K562 (cell line): Measurements from ENCODE around the gene DNAH1. TPM values are rescaled to one million over a fixed set of nuclear protein-coding genes. Genes with fewer than 3 reads are reported as not detected.
A peak's percentile ranks its signal among the peaks of the same experiment; 100 is the strongest.

Experiments used
- BCOR ChIP-seq: fragments of 450-650 bp; IDR thresholded peaks from 2 replicates; pipeline ENCODE4 v1.6.1; 2016
- CAMTA2 ChIP-seq: fragments of 250-450 bp; sonication (Bioruptor Pico); conservative IDR thresholded peaks from 2 replicates; pipeline ENCODE4 v1.5.1; 2022
- DDX20 ChIP-seq: fragments of 450-650 bp; IDR thresholded peaks from 2 replicates; pipeline ENCODE4 v1.6.1; 2016; ENCODE audit warnings: missing genetic modification characterization, low read depth, mild to moderate bottlenecking, missing compliant biosample characterization, moderate library complexity
- E2F6 ChIP-seq, 2 experiments: IDR thresholded peaks; 2 replicates each; pipeline ENCODE4 v1.6.1; 2011; ENCODE audit warnings: borderline replicate concordance in 1 of 2, control low read depth in 1 of 2, low read depth in 1 of 2, low read length in 1 of 2, mild to moderate bottlenecking in 1 of 2, mixed read lengths in 1 of 2, moderate library complexity in 1 of 2; ENCODE audit not compliant: insufficient read depth in 1 of 2, insufficient read length in 1 of 2, poor library complexity in 1 of 2, severe bottlenecking in 1 of 2; ENCODE audit errors: extremely low read depth in 1 of 2
- EHMT2 ChIP-seq: fragments of 450-650 bp; IDR thresholded peaks from 2 replicates; pipeline ENCODE4 v1.6.1; 2018; ENCODE audit warnings: antibody characterized with exemption
- ETV5 ChIP-seq: sonication (generic); formaldehyde crosslinking; IDR thresholded peaks from 2 replicates; pipeline ENCODE4 v1.4.0; 2020; ENCODE audit warnings: low read depth, mild to moderate bottlenecking, missing genetic modification reagents
- GATAD2A ChIP-seq: fragments of 450-650 bp; IDR thresholded peaks from 2 replicates; pipeline ENCODE4 v1.6.1; 2017
- HDAC1 ChIP-seq, 2 experiments: fragments of 450-650 bp; IDR thresholded peaks; 2 replicates each; pipeline ENCODE4 v1.6.1; 2016 to 2017; ENCODE audit warnings: inconsistent platforms in 1 of 2, mild to moderate bottlenecking in 1 of 2, moderate library complexity in 1 of 2
- HNRNPUL1 ChIP-seq: fragments of 200-400 bp; formaldehyde crosslinking; IDR thresholded peaks from 2 replicates; pipeline ENCODE4 v1.6.1; 2017; ENCODE audit warnings: low read length
- LCOR ChIP-seq: sonication (generic); formaldehyde crosslinking; IDR thresholded peaks from 2 replicates; pipeline ENCODE4 v1.8.0; 2022; ENCODE audit warnings: mild to moderate bottlenecking, missing genetic modification reagents
- MIER1 ChIP-seq: fragments of 450-650 bp; IDR thresholded peaks from 2 replicates; pipeline ENCODE4 v1.6.1; 2016; ENCODE audit warnings: antibody characterized with exemption, mild to moderate bottlenecking, low read depth
- PCBP1 ChIP-seq: fragments of 200-400 bp; formaldehyde crosslinking; IDR thresholded peaks from 2 replicates; pipeline ENCODE4 v1.6.1; 2018; ENCODE audit warnings: mild to moderate bottlenecking, low read depth, low read length; ENCODE audit not compliant: poor library complexity, severe bottlenecking
- PKNOX1 ChIP-seq: fragments of 450-650 bp; IDR thresholded peaks from 2 replicates; pipeline ENCODE4 v1.6.1; 2016
- SMARCE1 ChIP-seq: fragments of 450-650 bp; IDR thresholded peaks from 2 replicates; pipeline ENCODE4 v1.7.1; 2016; ENCODE audit warnings: mild to moderate bottlenecking
- TCFL5 ChIP-seq: fragments of 250-450 bp; sonication (Bioruptor Pico); conservative IDR thresholded peaks from 2 replicates; pipeline ENCODE4 v1.6.1; 2021; ENCODE audit warnings: mild to moderate bottlenecking, moderate library complexity, matching md5 sums
- TFAP4 ChIP-seq: sonication (generic); formaldehyde crosslinking; IDR thresholded peaks from 2 replicates; pipeline ENCODE4 v1.8.0; 2022; ENCODE audit warnings: missing genetic modification reagents, mild to moderate bottlenecking, moderate library complexity, borderline replicate concordance
- ZBTB12 ChIP-seq: fragments of 250-450 bp; sonication (Bioruptor Pico); IDR thresholded peaks from 2 replicates; pipeline ENCODE4 v1.4.0; 2020
- ZBTB33 ChIP-seq: sonication (generic); formaldehyde crosslinking; IDR thresholded peaks from 2 replicates; pipeline ENCODE4 v1.8.1; 2023; ENCODE audit warnings: mild to moderate bottlenecking, missing genetic modification reagents
- ZBTB7A ChIP-seq: IDR thresholded peaks from 2 replicates; pipeline ENCODE4 v1.6.1; 2011; ENCODE audit warnings: low read depth, mild to moderate bottlenecking, low read length, moderate library complexity, borderline replicate concordance; ENCODE audit not compliant: control insufficient read depth
- ZNF586 ChIP-seq: fragments of 450-650 bp; formaldehyde crosslinking; conservative IDR thresholded peaks from 2 replicates; pipeline ENCODE4 v1.4.0; 2020; ENCODE audit warnings: mild to moderate bottlenecking, moderate library complexity
- ZZZ3 ChIP-seq: fragments of 450-650 bp; IDR thresholded peaks from 2 replicates; pipeline ENCODE4 v1.6.1; 2016; ENCODE audit warnings: antibody characterized with exemption, mild to moderate bottlenecking, moderate library complexity
- polyA plus RNA-seq, 8 experiments: library from polyadenylated mRNA; depleted of rRNA in 4 of 8; stranded (reverse) in 5 of 8; unstranded in 3 of 8; fragments of >200 nt; fragmentation: Nextera tagmentation in 2 of 8; fragmentation: Illumina TruSeq in 1 of 8; extraction: Ambion mirVana in 2 of 8; extraction: Trizol in 1 of 8; gene quantifications; 2 replicates each; pipeline versions ENCODE4 v1.2.1 to v1.2.3, GENCODE V29; 2011 to 2014; ENCODE audit warnings: inconsistent platforms in 1 of 8, missing spikeins in 1 of 8
- total RNA-seq, 7 experiments: library from RNA; depleted of rRNA in 6 of 7; stranded (reverse); fragments of >200 nt in 6 of 7; fragmentation: Illumina TruSeq in 2 of 7; extraction: Trizol in 2 of 7; gene quantifications; 2 replicates each; pipeline versions ENCODE4 v1.2.1 to v1.2.3, GENCODE V29; 2011 to 2021; ENCODE audit warnings: low replicate concordance in 1 of 7

Gene DNAH1
- total and polyA plus RNA-seq, 9 of the 15 experiments (the other 6 are each of a cell fraction or from before 2014, with no cell fraction given): 0.04 to 0.84 (median 0.50) TPM

- TF ChIP-seq PKNOX1 (0 out of 2 replicates have a peak, but pooled peaks have one; percentile 7), HNRNPUL1 (no peak), DDX20 (tag) (no peak), ZBTB33 (CRISPR knock-in tag) (no peak), ETV5 (CRISPR knock-in tag) (no peak), TCFL5 (no peak), ZBTB12 (CRISPR knock-in tag) (no peak), PCBP1 (no peak), ZNF586 (CRISPR knock-in tag) (no peak), HDAC1 (IDR thresholded peaks at IDR 0.05) (peak in 1 of 2 experiments; percentile 71; a peak in 2 of 4 replicates), GATAD2A (0 out of 2 replicates have a peak, but pooled peaks have one; percentile 36), LCOR (CRISPR knock-in tag) (no peak), SMARCE1 (no peak), MIER1 (no peak), ZZZ3 (no peak), ZBTB7A (peak; percentile 29; the same call in 1 of the 2 replicates), E2F6 (IDR thresholded peaks at IDR 0.05; ENCODE audit: borderline replicate concordance in 1 of 2, extremely low read depth in 1 of 2, insufficient read depth in 1 of 2, insufficient read length in 1 of 2, low read depth in 1 of 2, low read length in 1 of 2, poor library complexity in 1 of 2, severe bottlenecking in 1 of 2) (peak in 1 of 2 experiments; percentile 40), TFAP4 (CRISPR knock-in tag) (0 out of 2 replicates have a peak, but pooled peaks have one; percentile 26), BCOR (no peak), CAMTA2 (CRISPR knock-in tag) (no peak), EHMT2 (no peak)
Measured at GRCh38 chr3:52277071-52277964, 38.8 kb upstream of the DNAH1 start (continued).
